ENCODE measurements around the gene FCHO2. TPM values are rescaled to one million over a fixed set of nuclear protein-coding genes. Genes with fewer than 3 reads are reported as not detected.

The FCHO2 gene
- total RNA-seq, 1 experiment from 2014 or later = 5.8 TPM

DNA sequence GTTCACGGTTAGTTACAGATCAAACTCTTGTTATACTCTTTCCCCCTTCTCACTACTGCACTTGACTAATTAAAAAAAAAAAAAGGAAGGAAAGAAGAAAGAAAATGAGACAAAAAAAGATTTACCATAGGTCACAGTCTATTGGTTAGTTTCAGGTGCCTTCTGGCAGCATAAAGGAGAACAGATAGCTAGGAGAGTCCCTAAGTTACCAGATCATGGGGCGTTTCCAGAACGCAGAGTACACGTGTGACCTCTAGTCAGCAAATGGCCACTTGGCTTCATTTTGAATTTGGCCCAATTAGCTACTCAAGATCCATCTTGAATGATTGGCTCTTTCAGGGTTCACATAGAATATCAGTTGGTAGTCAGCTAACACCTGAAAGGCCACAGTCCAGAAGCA is 144.3 kb downstream of the FCHO2 start:
- no peak overlapping the region for H3K4ac ChIP-seq (ENCODE audit: low read depth, low read length)
- H3K9me3 ChIP-seq (ENCODE audit: control insufficient read depth, low read depth, low read length) = no peaks in the 10 kb centered on the region
- H3K4me3 Mint-ChIP-seq = no peak overlapping the region
- TF ChIP-seq CTCF (conservative IDR thresholded peaks at IDR 0.05) = no peak
- no peak overlapping the region for H2BK120ac ChIP-seq (ENCODE audit: low read depth, low read length, poor library complexity, severe bottlenecking)
- no peak overlapping the region for H2BK12ac ChIP-seq (ENCODE audit: insufficient read length, low read depth, low read length)
- no peak overlapping the region for H3K4me2 ChIP-seq (ENCODE audit: insufficient read depth, insufficient read length, low read length)
- no peaks in the 10 kb centered on the region for H3K4me1 ChIP-seq (ENCODE audit: insufficient read depth, low read length)
- no peaks in the 10 kb centered on the region for H3K27me3 Mint-ChIP-seq (ENCODE audit: low read depth)
- H3K79me2 ChIP-seq (ENCODE audit: insufficient read depth, low read length) = no peaks in the 10 kb centered on the region
- no peaks in the 10 kb centered on the region for H3K27me3 ChIP-seq (ENCODE audit: insufficient read depth, low read length)
- H2AK5ac ChIP-seq (ENCODE audit: insufficient read length, low read length) = no peak overlapping the region
- no peak for DNase-seq
- no peaks in the 10 kb centered on the region for H4K20me1 ChIP-seq (ENCODE audit: control insufficient read depth, insufficient read depth, insufficient read length)
- H4K91ac ChIP-seq (ENCODE audit: insufficient read length, low read depth, low read length) = no peak overlapping the region
- H3K9me3 Mint-ChIP-seq = peaks cover 15 to 18% of the 10 kb centered on the region in 2 experiments
- no peak overlapping the region for H3K56ac ChIP-seq (ENCODE audit: insufficient read length, low read depth, low read length)
- no peak overlapping the region for H3T11ph ChIP-seq (ENCODE audit: low read length)
- H2BK15ac ChIP-seq (ENCODE audit: low read depth, low read length) = no peak overlapping the region
- H2AFZ ChIP-seq (ENCODE audit: low read length) = no peak overlapping the region
- H3K23ac ChIP-seq (ENCODE audit: insufficient read length, low read depth, low read length) = no peak overlapping the region
- H3K79me1 ChIP-seq (ENCODE audit: insufficient read depth, low read depth, low read length, poor library complexity, severe bottlenecking) = no peaks in the 10 kb centered on the region
- no peak overlapping the region for H2BK5ac ChIP-seq (ENCODE audit: insufficient read length, low read length)
- no peak overlapping the region for H4K5ac ChIP-seq (ENCODE audit: insufficient read length, low read depth, low read length)
- no peak overlapping the region for H3K18ac ChIP-seq (ENCODE audit: insufficient read length, low read depth, low read length)
- no peak overlapping the region for H3K27ac Mint-ChIP-seq
- H2BK20ac ChIP-seq (ENCODE audit: low read depth, low read length, poor library complexity, severe bottlenecking) = no peak overlapping the region
- no peak overlapping the region for H4K8ac ChIP-seq (replicated peaks; ENCODE audit: insufficient read length, low read depth, low read length)
- no peaks in the 10 kb centered on the region for H3K23me2 ChIP-seq (ENCODE audit: insufficient read length, low read depth, low read length, poor library complexity, severe bottlenecking)
- no peaks in the 10 kb centered on the region for H3K4me1 Mint-ChIP-seq
- no peak overlapping the region for H3K14ac ChIP-seq (ENCODE audit: insufficient read depth, low read length)
- H3K36me3 Mint-ChIP-seq (ENCODE audit: insufficient read depth in 1 of 3, low read depth in 3 of 3) = peaks cover 0 to 10% (median 0%) of the 10 kb centered on the region in 3 experiments; a peak in 2 of 7 replicates
- H3K27ac ChIP-seq (ENCODE audit: insufficient read length, low read depth, low read length) = no peak overlapping the region
- no CpG with 5 or more reads among the region's 4 CpGs for WGBS (ENCODE audit: extremely low coverage, insufficient read length, low lambda C conversion rate)
- H3K9ac ChIP-seq (ENCODE audit: extremely low read depth, insufficient read length, low read length) = no peak overlapping the region
